Epithelial cell of prostate (primary cell): ENCODE measurements around the gene CDCA4.

Experiments used
- DNase-seq: peaks from one replicate; pipeline ENCODE4 v3.0.0-alpha.2; 2011; ENCODE audit warnings: low read depth, low spot score
- H3K27ac ChIP-seq: fragments of 450-650 bp; 2 replicates; pipeline ENCODE4 v1.5.1; 2017; ENCODE audit warnings: mild to moderate bottlenecking

CDCA4 gene

DNA sequence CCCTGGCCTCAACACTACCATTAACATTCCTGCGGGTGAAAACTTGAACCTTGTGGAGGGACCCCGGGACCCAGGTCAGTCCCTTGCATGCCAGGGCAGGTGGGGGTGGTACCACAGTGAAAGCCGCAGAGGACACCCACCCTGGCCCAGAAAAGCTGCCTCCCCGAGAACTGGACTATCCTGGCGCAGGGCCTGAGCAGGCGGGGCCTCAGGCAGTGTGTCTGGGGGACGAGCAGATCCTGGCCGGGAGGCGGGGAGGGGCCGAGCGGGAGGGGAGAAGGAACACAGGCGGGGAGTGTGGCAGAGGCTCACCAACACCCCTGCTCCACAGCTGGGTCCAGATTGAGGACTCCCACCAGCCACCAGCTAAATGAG lies 52.7 kb downstream of the CDCA4 start:
- peak overlapping the region; percentile 100 for H3K27ac ChIP-seq
- no peak for DNase-seq

DNA sequence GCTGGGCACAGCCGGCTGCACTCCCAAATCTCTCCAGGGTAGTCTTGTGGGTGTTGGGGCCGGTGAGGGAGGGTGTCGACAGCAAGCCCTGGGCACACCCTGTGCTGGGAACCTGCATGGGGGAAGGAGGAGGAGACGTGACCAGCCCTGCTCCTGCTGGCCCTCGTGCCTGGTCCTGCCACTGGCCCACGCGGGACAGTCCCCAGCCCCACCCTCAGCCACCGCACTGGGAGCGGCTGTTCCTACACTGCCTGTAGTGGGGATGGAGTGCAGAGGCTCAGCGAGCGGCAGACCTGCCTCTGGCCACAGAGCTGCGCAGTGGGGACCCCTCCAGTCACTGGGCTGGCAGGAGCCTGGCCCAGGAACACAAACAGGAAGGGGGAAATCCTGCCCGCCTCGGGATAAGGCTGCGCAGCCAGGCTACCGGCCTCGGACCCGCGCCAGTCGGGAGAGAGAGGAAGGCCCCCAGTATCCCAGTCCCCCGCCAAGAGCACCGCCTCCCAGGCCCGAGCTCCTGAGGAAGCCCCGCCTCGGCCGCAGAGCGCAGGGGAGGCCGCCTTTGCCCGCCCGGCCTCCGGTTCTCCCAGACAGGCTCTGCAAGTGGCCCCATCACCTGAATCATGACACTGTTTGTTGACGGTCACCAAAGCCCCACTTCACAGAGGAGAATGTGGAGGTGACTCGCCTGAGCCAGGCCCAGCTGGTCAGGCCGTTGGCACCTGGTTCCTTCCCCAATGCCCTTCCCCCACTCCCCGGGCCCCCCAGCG lies 53.3 kb downstream of the CDCA4 start:
- DNase-seq, result no peak
- peak overlapping the region; percentile 100 for H3K27ac ChIP-seq

DNA sequence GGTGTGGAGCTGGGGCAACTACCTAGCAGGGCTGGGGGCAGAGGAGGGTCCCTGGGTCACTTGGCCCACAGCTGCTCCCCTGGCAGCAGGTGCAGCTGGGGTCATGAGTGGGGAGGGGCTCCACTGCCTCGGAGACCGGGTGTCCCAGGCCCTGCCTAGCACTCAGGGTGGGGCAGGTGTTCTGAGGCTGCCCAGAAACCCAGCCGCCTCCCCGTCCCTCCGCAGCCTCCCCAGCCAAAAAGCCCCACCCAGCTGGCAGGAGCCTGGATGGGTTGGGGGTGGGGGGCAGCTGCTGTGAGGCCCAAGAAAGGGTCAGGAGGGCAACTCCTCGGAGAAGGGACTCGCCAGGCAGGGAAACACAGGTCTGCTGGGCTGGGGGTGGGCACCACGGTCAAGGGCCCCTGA lies 53.9 kb downstream of the CDCA4 start:
- H3K27ac ChIP-seq, result peak overlapping the region; percentile 100
- DNase-seq, result no peak

DNA sequence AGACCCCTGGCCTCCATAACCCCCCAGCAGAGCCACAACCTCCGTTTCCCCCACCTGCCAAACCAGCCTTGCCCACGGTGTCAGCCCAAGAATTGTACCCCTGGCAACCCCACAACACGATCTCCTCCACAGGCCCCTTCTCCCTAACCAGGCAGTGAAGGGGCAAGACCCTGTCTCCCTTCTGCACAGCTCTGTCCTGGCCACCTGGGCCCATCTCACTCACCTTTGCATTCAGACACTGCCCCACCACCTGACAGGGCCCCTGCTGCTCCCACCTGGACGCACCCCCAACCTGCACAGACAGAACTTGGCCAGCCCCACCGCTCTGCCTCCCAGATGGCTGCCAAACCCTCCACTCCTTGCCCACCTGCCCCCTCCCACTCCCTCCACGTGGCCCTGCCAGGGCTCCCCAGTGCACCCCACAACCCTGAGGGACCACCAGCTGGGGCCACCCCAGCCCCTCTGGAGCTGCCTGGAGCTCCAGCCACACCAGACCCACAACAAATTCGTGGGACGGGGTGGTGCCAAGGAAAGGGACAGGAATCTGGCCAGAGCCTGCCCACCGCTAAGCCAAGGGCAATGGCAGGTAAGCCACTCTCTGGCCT lies 54.5 kb downstream of the CDCA4 start:
- no peak for DNase-seq
- H3K27ac ChIP-seq, result peak overlapping the region; percentile 100

DNA sequence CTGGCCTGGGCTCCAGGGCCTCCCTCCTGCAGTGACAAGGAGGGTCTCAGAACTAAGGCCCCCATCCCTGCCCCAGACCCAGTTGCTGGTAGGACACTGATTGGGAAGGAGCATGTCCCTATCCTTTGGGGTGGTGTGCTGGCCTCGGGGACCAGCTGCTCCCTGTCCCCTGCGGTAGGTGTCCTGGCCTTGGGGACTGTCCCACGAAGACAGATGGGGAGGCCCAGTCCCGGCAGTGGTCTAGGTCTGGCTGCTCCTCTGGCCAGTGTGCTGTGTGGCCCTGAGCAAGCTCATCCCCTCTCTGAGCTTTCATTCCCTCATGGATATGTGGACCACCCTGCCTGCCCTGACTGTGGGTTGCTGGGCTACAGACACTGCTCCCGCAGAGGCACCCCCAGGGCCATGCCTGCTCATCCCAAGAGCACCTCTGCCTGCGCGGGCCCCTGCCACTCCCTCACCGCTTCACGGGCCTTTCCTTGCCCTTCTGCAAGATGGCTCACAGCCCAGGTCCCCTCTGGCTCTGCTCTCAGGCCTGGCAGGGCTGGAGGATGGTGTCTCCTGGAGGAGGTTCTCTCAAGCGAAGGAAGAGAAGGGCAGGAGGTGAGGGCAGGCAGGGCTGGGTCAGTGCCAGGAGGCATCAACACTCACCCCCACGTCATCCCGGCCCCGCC lies 55.2 kb downstream of the CDCA4 start:
- no peak overlapping the region for H3K27ac ChIP-seq
- DNase-seq, result no peak

DNA sequence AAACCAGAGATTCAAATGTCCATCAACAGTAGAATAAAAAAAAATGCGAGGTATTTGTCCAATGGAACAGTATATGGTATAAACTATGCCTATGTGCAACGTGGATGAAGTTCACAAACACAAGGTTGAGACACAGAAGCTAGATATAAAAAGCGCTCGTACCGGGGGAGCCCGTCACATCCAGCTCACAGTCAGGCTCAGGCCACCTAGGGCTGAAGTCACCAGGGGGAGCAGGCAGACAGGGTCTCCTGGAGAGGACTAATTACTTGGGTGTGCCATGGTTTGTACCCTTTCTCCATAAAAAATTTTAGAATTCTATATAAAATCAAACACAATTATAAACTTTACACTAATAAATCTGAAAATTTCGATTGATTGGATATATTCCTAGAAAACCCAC lies 56.3 kb downstream of the CDCA4 start:
- H3K27ac ChIP-seq, result no peak overlapping the region
- DNase-seq, result no peak
